IMR-90 (cell line): ENCODE data around the gene DSTYK. TPM values are rescaled to one million over a fixed set of nuclear protein-coding genes. Genes with fewer than 3 reads are reported as not detected.

ENCODE experiments used
- ATAC-seq: fragments of 200-7000 bp; cut with Tn5 transposase; 2 replicates; pipeline ENCODE4 v1.9.1; 2020; ENCODE audit warnings: low read depth, mild to moderate bottlenecking, moderate library complexity
- BruUV-seq: library from RNA; stranded (reverse); fragments of 400-500 nt; replicated peaks from 2 replicates; lab custom pipeline; 2021; lab: Mats Ljungman, UMichigan
- CTCF ChIA-PET: fragments of 300-600 bp; formaldehyde crosslinking; extraction: SDS; loops from one replicate; lab custom pipeline; 2021; ENCODE audit warnings: antibody characterized with exemption; lab: Yijun Ruan, JAX
- POLR2A ChIA-PET: fragments of 300-600 bp; sonication (Branson Sonifier 250); formaldehyde crosslinking; loops from one replicate; lab custom pipeline; 2022; ENCODE audit warnings: antibody characterized with exemption; ENCODE audit not compliant: unreplicated experiment; lab: Charles Lee
- DNase-seq: peaks from one replicate; pipeline ENCODE4 v3.0.0; 2013
- H2AFZ ChIP-seq: replicated peaks from 2 replicates; pipeline ENCODE3; 2013; ENCODE audit warnings: low read length, mild to moderate bottlenecking; ENCODE audit not compliant: poor library complexity
- H2AK5ac ChIP-seq: 2 replicates; pipeline ENCODE4 v1.6.1; 2013; ENCODE audit warnings: low read depth, low read length, inconsistent platforms
- H2AK9ac ChIP-seq: replicated peaks from 2 replicates; pipeline ENCODE3; 2013; ENCODE audit warnings: mild to moderate bottlenecking, low read depth, low read length, moderate library complexity; ENCODE audit not compliant: poor library complexity
- H2BK120ac ChIP-seq: 2 replicates; pipeline ENCODE4 v1.6.1; 2013; ENCODE audit warnings: low read depth, low read length, inconsistent platforms
- H2BK15ac ChIP-seq: 3 replicates; pipeline ENCODE4 v1.6.1; 2013; ENCODE audit warnings: low read depth, low read length, inconsistent platforms
- H2BK20ac ChIP-seq: 2 replicates; pipeline ENCODE4 v1.6.1; 2013; ENCODE audit warnings: low read depth, mild to moderate bottlenecking, inconsistent platforms, low read length, moderate library complexity
- H2BK5ac ChIP-seq: 2 replicates; pipeline ENCODE4 v1.6.1; 2013; ENCODE audit warnings: mild to moderate bottlenecking, low read depth, low read length, inconsistent platforms; ENCODE audit not compliant: poor library complexity, severe bottlenecking
- H3K14ac ChIP-seq: replicated peaks from 2 replicates; pipeline ENCODE4 v1.6.1; 2013; ENCODE audit warnings: low read depth, low read length, inconsistent platforms
- H3K18ac ChIP-seq: 2 replicates; pipeline ENCODE4 v1.6.1; 2013; ENCODE audit warnings: low read depth, low read length, control low read depth
- H3K23ac ChIP-seq: 2 replicates; pipeline ENCODE4 v1.6.1; 2013; ENCODE audit warnings: low read depth, low read length, inconsistent platforms
- H3K27ac ChIP-seq: 2 replicates; pipeline ENCODE4 v1.5.1; 2013; ENCODE audit warnings: mild to moderate bottlenecking, control low read depth, low read length; ENCODE audit not compliant: insufficient read depth
- H3K27me3 ChIP-seq: 2 replicates; pipeline ENCODE4 v1.6.1; 2013; ENCODE audit warnings: low read length; ENCODE audit not compliant: control insufficient read depth, insufficient read depth
- H3K36me3 ChIP-seq: 2 replicates; pipeline ENCODE4 v1.6.1; 2013; ENCODE audit warnings: low read length, mixed read lengths; ENCODE audit not compliant: control insufficient read depth, insufficient read depth
- H3K4ac ChIP-seq: 2 replicates; pipeline ENCODE4 v1.6.1; 2013; ENCODE audit warnings: low read depth, low read length, inconsistent platforms
- H3K4me1 ChIP-seq: 2 replicates; pipeline ENCODE4 v1.6.1; 2013; ENCODE audit warnings: low read length, mixed read lengths; ENCODE audit not compliant: control insufficient read depth, insufficient read depth
- H3K4me2 ChIP-seq: 2 replicates; pipeline ENCODE4 v1.6.1; 2013; ENCODE audit warnings: low read depth, mild to moderate bottlenecking, control low read depth, low read length, moderate library complexity
- H3K4me3 ChIP-seq: 2 replicates; pipeline ENCODE4 v1.5.1; 2013; ENCODE audit warnings: low read depth, mild to moderate bottlenecking, control low read depth, low read length, moderate library complexity; ENCODE audit not compliant: insufficient read depth
- H3K56ac ChIP-seq: 2 replicates; pipeline ENCODE4 v1.6.1; 2013; ENCODE audit warnings: low read length, inconsistent platforms; ENCODE audit not compliant: insufficient read depth; ENCODE audit errors: extremely low read depth
- H3K79me1 ChIP-seq, 2 experiments: 2 replicates each; pipeline ENCODE4 v1.6.1; 2013; ENCODE audit warnings: low read length in 2 of 2, inconsistent platforms in 1 of 2, low read depth in 1 of 2
- H3K9ac ChIP-seq: 2 replicates; pipeline ENCODE4 v1.6.1; 2013; ENCODE audit warnings: low read depth, low read length, control low read depth
- H3K9me1 ChIP-seq: 2 replicates; pipeline ENCODE4 v1.6.1; 2013; ENCODE audit warnings: low read length, inconsistent platforms; ENCODE audit not compliant: insufficient read depth
- H3K9me3 ChIP-seq: 2 replicates; pipeline ENCODE4 v1.6.1; 2013; ENCODE audit warnings: low read length; ENCODE audit not compliant: control insufficient read depth, insufficient read depth
- H4K20me1 ChIP-seq: 2 replicates; pipeline ENCODE4 v1.6.1; 2013; ENCODE audit warnings: low read length, inconsistent platforms; ENCODE audit not compliant: insufficient read depth
- H4K5ac ChIP-seq: 2 replicates; pipeline ENCODE4 v1.6.1; 2013; ENCODE audit warnings: mild to moderate bottlenecking, low read depth, low read length, control low read depth
- H4K8ac ChIP-seq, 2 experiments: 2 replicates each; pipeline ENCODE4 v1.6.1; 2013; ENCODE audit warnings: low read depth in 2 of 2, low read length in 2 of 2, control low read depth in 1 of 2, inconsistent platforms in 1 of 2
- H4K91ac ChIP-seq: 2 replicates; pipeline ENCODE4 v1.6.1; 2013; ENCODE audit warnings: low read depth, low read length, inconsistent platforms; ENCODE audit not compliant: insufficient read depth
- CHD1 ChIP-seq: IDR thresholded peaks from 2 replicates; pipeline ENCODE4 v1.6.1; 2012; ENCODE audit warnings: low read depth, low read length, improper control_type of control experiment
- CTCF ChIP-seq: conservative IDR thresholded peaks from 2 replicates; pipeline ENCODE4 v1.5.1; 2012; ENCODE audit warnings: mild to moderate bottlenecking, low read depth, low read length, improper control_type of control experiment
- RAD21 ChIP-seq: IDR thresholded peaks from 2 replicates; pipeline ENCODE4 v1.6.1; 2012; ENCODE audit warnings: low read length, improper control_type of control experiment
- RCOR1 ChIP-seq: IDR thresholded peaks from 2 replicates; pipeline ENCODE4 v1.6.1; 2012; ENCODE audit warnings: mild to moderate bottlenecking, low read length, improper control_type of control experiment; ENCODE audit not compliant: insufficient replicate concordance
- WGBS, 2 experiments: methylation state at CpG; one replicate each; pipeline versions ENCODE4 v1.1.5 to v1.1.7; 2013; ENCODE audit warnings: missing lambda C conversion rate in 2 of 2; ENCODE audit not compliant: insufficient read length in 1 of 2; ENCODE audit errors: extremely low coverage in 2 of 2; 5-methylcytosine and 5-hydroxymethylcytosine counted together
- dilution Hi-C: fragments of 300-500 bp; cut with HindIII; formaldehyde crosslinking; loops from one replicate; pipeline ENCODE4 v1.14.3; 2018; ENCODE audit warnings: low sequenced_read_pairs; ENCODE audit not compliant: unreplicated experiment
- in situ Hi-C: fragments of 300-500 bp; cut with MboI; formaldehyde crosslinking; loops from 3 replicates; pipeline ENCODE4 v1.14.3; 2019; ENCODE audit warnings: low sequenced_read_pairs, inconsistent platforms, mixed read lengths
- intact Hi-C: fragments of 100-400 bp; cut with micrococcal nuclease; formaldehyde crosslinking; loops from 2 replicates; pipeline ENCODE4 v1.10.0; 2022
- polyA plus RNA-seq, 3 experiments: library from polyadenylated mRNA; depleted of rRNA; stranded (reverse); fragments of >200 nt; gene quantifications; 2 replicates each; pipeline ENCODE4 v1.2.3, GENCODE V29; 2012; ENCODE audit warnings: low replicate concordance in 1 of 3
- total RNA-seq: library from RNA; depleted of rRNA; stranded (reverse); fragments of >200 nt; gene quantifications from 2 replicates; pipeline ENCODE4 v1.2.3, GENCODE V29; 2012

DSTYK gene
- total and polyA plus RNA-seq, 2 of the 4 experiments (the other 2 are of a cell fraction) = 8.0 to 18.3 TPM

DNA sequence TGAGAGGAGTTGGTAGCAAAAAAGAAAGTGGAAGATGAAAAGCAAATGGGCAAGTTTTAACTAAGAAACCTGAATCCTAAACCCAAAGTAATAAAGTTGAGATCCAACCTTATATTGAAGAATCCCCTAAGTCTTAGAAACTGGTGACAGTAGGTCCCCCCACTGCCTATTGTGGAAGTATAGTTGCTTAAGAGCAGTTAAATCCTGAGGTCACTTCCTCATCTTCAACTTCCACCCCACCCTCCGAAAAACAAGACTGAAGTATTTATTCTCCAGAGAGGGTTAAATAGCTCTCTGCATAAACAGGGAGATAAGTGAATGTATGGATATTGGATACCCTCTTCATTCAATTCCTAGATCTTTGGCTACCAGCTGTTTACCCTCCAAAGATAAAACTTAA is 3.3 kb upstream of the DSTYK start:
- Histone ChIP-seq H4K5ac (no peak overlapping the region), H3K14ac (no peak overlapping the region), H3K4me3 (no peak overlapping the region), H4K8ac (no peak overlapping the region), H4K20me1 (no peaks in the 10 kb centered on the region), H2BK15ac (no peak overlapping the region), H2AFZ (no peak overlapping the region), H2AK5ac (no peak overlapping the region), H2AK9ac (no peak overlapping the region), H2BK120ac (no peak overlapping the region), H2BK5ac (no peak overlapping the region), H3K9ac (no peak overlapping the region), H4K91ac (no peak overlapping the region), H3K4ac (no peak overlapping the region), H3K36me3 (no peaks in the 10 kb centered on the region), H3K18ac (no peak overlapping the region), H2BK20ac (no peak overlapping the region), H3K9me1 (peaks cover 7% of the 10 kb centered on the region), H3K79me1 (peaks cover 6% of the 10 kb centered on the region in 2 experiments; a peak in 3 of 4 replicates), H3K4me2 (no peak overlapping the region; the same call in 1 of the 2 replicates), H3K27me3 (peaks cover 2% of the 10 kb centered on the region; the same call in 1 of the 2 replicates), H3K4me1 (no peaks in the 10 kb centered on the region), H3K23ac (no peak overlapping the region), H3K27ac (no peak overlapping the region), H3K9me3 (no peaks in the 10 kb centered on the region), H3K56ac (no peak overlapping the region)
- TF ChIP-seq CTCF (no peak), RCOR1 (no peak), RAD21 (no peak), CHD1 (no peak)
- dilution Hi-C loops (no loop called here), in situ Hi-C loops (no loop called here), intact Hi-C loops (loop anchor here (5.0 kb wide), 2 partner anchors 33 to 72 kb away; no protein-coding TSS in a partner anchor)
- ChIA-PET POLR2A (no interaction called here), CTCF (no interaction called here)
- DNase-seq (no peak), ATAC-seq (no peak)
- no TSS peak for BruUV-seq
- WGBS, 2 experiments = no CpG with 5 or more reads among the region's 1 CpG
